Measurements from ENCODE around the gene TTC7B.

Gene TTC7B

DNA sequence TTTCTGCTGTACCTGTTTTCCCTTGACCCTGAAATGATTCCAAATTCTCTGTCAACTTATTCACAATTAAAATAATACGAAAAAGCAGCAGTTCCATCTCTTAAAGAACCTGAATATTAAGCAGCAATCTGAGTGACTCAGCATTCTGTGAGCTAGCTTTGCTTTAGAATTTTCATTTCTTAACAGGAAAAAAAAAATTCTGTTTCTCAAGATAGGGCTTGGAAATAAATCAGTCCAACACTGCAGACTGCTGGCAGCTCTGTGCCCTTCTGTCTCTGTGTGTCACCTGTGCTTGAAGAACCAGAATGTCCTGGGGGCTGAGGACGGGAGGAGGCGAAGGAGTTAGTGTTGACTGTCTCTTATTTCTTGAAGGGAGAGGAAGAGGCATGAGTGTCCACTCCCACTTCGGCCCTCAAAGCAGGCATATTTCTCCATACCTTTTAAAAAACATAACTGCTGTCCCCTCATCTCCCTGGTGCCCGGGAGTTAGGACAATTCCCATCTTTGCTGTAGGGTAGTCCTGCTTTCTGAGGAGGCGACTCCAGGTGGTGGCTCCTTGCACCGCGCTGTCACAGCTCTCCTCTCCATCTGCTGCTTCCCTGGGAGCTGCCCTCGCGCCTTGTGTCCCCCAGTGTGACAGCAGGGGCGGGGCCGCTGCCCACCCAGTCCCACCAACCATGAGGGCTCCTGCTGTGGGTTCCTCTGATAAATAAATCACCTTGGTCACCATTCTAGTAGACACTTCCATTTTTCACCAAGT is 216.3 kb downstream of the TTC7B start:
- DNase-seq (ENCODE audit: low read depth), result peak; percentile 17
- H3K4me3 ChIP-seq (ENCODE audit: control insufficient read depth, low read depth, low read length), result no peak overlapping the region
- TF ChIP-seq, protein P1, sequence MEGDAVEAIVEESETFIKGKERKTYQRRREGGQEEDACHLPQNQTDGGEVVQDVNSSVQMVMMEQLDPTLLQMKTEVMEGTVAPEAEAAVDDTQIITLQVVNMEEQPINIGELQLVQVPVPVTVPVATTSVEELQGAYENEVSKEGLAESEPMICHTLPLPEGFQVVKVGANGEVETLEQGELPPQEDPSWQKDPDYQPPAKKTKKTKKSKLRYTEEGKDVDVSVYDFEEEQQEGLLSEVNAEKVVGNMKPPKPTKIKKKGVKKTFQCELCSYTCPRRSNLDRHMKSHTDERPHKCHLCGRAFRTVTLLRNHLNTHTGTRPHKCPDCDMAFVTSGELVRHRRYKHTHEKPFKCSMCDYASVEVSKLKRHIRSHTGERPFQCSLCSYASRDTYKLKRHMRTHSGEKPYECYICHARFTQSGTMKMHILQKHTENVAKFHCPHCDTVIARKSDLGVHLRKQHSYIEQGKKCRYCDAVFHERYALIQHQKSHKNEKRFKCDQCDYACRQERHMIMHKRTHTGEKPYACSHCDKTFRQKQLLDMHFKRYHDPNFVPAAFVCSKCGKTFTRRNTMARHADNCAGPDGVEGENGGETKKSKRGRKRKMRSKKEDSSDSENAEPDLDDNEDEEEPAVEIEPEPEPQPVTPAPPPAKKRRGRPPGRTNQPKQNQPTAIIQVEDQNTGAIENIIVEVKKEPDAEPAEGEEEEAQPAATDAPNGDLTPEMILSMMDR (conservative IDR thresholded peaks at IDR 0.05; ENCODE audit: control insufficient read depth, insufficient read depth, low read depth, low read length), result no peak

DNA sequence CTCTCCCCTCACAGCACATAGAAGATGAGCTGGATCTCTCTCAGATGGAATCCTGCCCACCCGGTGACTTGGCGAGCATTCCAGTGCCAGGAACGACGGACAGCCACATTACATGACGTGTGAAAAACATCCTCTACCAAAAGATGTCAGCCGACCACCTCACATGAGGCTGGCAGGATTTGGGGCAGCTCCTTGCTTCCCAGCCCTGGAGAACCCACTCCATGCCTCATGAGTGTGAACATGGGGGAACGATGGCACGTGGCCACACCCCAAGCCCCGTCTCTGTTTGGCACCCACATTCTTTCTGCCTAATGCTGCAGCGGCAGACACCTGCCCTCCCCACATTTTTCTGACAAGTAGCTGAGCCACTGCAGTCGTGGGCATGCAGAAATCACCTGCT is 216.9 kb downstream of the TTC7B start:
- H3K4me3 ChIP-seq (ENCODE audit: control insufficient read depth, low read depth, low read length), result no peak overlapping the region
- DNase-seq (ENCODE audit: low read depth), result no peak
- TF ChIP-seq, protein P1 (conservative IDR thresholded peaks at IDR 0.05; ENCODE audit: control insufficient read depth, insufficient read depth, low read depth, low read length), result no peak

DNA sequence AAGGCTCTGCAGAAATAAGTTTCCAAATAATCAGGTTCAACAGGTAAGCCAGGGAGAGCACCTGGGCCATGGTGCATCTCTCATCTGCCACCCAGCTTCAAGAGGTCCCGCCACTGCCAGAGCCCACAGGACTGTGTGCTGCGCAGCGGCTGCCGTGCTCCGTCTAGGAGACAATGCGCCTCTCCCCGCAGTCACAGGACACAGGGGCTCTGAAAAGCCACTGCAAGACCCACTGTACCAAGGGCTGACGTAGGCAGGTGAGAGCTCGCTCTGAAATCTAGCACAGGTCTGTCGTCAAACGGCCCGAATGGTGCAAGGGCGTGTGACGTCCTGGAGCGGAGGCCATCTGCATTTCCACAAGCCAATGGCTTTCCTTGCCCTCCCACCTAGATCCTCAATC is 218.3 kb downstream of the TTC7B start:
- TF ChIP-seq, protein P1 (conservative IDR thresholded peaks at IDR 0.05; ENCODE audit: control insufficient read depth, insufficient read depth, low read depth, low read length), result no peak
- no peak overlapping the region for H3K4me3 ChIP-seq (ENCODE audit: control insufficient read depth, low read depth, low read length)
- no peak for DNase-seq (ENCODE audit: low read depth)

DNA sequence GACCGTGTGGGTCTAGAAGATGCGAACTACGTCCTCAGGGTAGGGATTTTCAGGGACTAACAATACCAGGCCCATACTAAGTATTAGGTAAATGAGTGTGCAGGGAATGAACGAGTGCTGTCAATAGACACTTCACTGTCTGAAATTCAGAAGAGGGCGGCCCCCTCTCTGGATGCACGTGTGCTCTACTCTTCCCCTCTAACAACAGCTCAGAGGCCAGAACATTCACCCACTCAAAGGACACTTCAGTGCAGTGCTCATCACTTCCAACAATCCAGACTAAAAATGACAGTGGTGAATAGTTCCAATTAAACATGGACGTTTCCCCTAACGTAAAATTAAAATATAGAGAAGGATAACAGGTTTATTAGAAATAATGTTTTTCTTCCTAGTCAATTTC is 219.5 kb downstream of the TTC7B start:
- DNase-seq (ENCODE audit: low read depth), result no peak

DNA sequence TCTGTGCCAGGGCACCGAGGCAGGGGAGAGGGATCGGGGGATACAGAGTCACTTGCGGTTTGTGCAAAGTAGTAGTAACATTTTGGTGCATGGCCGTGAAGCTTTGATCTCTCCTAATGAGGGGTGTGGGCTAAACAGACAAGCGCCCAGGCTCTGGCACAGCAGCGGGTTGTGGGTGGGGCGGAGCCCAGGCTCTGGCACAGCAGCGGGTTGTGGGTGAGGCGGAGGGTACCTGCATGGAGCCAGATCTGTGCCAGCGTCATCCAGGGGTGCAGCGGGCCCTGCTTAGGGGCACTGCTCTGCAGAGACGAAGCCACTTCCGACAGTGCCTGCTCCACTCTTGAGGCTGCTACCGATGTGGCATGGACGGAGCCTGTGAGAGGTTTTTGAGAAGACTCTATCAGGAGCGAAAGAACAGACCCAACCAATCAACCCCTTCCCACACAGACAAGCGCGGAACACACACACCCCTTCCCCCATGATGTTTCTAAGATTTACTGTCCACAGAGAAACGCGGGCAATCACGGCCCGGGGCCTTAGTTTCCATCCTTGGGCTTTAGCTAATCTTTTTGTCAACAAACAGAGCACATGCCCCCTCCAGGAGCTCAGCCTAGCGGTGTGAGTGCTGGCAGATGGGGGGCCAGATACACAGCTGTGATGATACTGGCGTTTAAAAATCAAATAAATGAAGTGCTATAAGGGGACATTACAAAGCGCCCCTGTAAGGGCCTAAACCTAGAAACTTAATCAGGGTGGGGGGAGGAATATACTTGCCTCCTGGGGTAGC is 222.8 kb downstream of the TTC7B start:
- TF ChIP-seq, protein P1 (conservative IDR thresholded peaks at IDR 0.05; ENCODE audit: control insufficient read depth, insufficient read depth, low read depth, low read length), result no peak
- H3K4me3 ChIP-seq (ENCODE audit: control insufficient read depth, low read depth, low read length), result no peak overlapping the region
- DNase-seq (ENCODE audit: low read depth), result no peak

More for the DNA sequence above, 219.5 kb downstream of the TTC7B start:
- TF ChIP-seq, protein P1 (conservative IDR thresholded peaks at IDR 0.05; ENCODE audit: control insufficient read depth, insufficient read depth, low read depth, low read length), result no peak
- H3K4me3 ChIP-seq (ENCODE audit: control insufficient read depth, low read depth, low read length), result no peak overlapping the region

DNA sequence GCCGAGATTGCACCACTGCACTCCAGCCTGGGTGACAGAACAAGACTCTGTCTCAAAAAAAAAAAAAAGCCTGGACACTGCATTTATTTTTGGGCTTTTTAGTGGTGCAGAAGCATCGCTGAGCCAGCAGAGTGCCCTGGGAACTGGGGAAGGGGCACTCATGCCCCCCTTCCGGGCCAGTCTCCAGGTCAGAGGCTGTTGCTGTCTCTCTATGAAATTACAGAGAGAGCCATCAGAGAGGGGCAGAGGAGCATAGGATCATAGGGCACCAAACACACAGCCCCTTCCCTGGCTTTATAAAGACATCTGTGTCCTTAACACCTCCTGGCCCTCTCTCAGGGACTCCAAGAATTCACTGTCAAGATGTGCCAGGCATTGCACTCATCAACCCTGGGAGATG is 223.6 kb downstream of the TTC7B start:
- no peak for DNase-seq (ENCODE audit: low read depth)
- TF ChIP-seq, protein P1 (conservative IDR thresholded peaks at IDR 0.05; ENCODE audit: control insufficient read depth, insufficient read depth, low read depth, low read length), result no peak
- H3K4me3 ChIP-seq (ENCODE audit: control insufficient read depth, low read depth, low read length), result no peak overlapping the region
